H9 (cell line): ENCODE results near the gene CYBC1. TPM values are rescaled to one million over a fixed set of nuclear protein-coding genes. Genes with fewer than 3 reads are reported as not detected.

Source experiments
- DNase-seq: peaks from one replicate; pipeline ENCODE4 v3.0.0-alpha.2; 2017
- H2AFZ ChIP-seq: one replicate; pipeline ENCODE4 v1.6.1; 2013; ENCODE audit warnings: mild to moderate bottlenecking, low read length, control low read depth, moderate library complexity
- H2AK5ac ChIP-seq: 2 replicates; pipeline ENCODE4 v1.6.1; 2013; ENCODE audit warnings: low read length, control low read depth, mixed read lengths; ENCODE audit not compliant: insufficient read length
- H2BK120ac ChIP-seq: one replicate; pipeline ENCODE4 v1.6.1; 2013; ENCODE audit warnings: low read depth, mild to moderate bottlenecking, low read length, control low read depth, inconsistent platforms; ENCODE audit not compliant: poor library complexity, severe bottlenecking
- H2BK12ac ChIP-seq: 2 replicates; pipeline ENCODE4 v1.6.1; 2013; ENCODE audit warnings: low read length, control low read depth, mixed read lengths, low read depth; ENCODE audit not compliant: insufficient read length
- H2BK15ac ChIP-seq: 2 replicates; pipeline ENCODE4 v1.6.1; 2013; ENCODE audit warnings: low read depth, low read length, control low read depth
- H2BK20ac ChIP-seq: one replicate; pipeline ENCODE4 v1.6.1; 2013; ENCODE audit warnings: low read depth, mild to moderate bottlenecking, low read length, control low read depth, inconsistent platforms; ENCODE audit not compliant: poor library complexity, severe bottlenecking
- H2BK5ac ChIP-seq: 2 replicates; pipeline ENCODE4 v1.6.1; 2013; ENCODE audit warnings: low read length, control low read depth, mixed read lengths; ENCODE audit not compliant: insufficient read length
- H3K14ac ChIP-seq: 2 replicates; pipeline ENCODE4 v1.6.1; 2013; ENCODE audit warnings: low read length, control low read depth; ENCODE audit not compliant: insufficient read depth
- H3K18ac ChIP-seq: 2 replicates; pipeline ENCODE4 v1.6.1; 2013; ENCODE audit warnings: low read depth, mild to moderate bottlenecking, mixed read lengths, low read length, control low read depth; ENCODE audit not compliant: insufficient read length
- H3K23ac ChIP-seq: 2 replicates; pipeline ENCODE4 v1.6.1; 2013; ENCODE audit warnings: low read length, control low read depth, mixed read lengths, low read depth; ENCODE audit not compliant: insufficient read length
- H3K23me2 ChIP-seq: 2 replicates; pipeline ENCODE4 v1.6.1; 2013; ENCODE audit warnings: low read depth, mild to moderate bottlenecking, mixed read lengths, low read length, control low read depth; ENCODE audit not compliant: insufficient read length, poor library complexity, severe bottlenecking
- H3K27ac ChIP-seq: 2 replicates; pipeline ENCODE4 v1.5.1; 2013; ENCODE audit warnings: low read length, control low read depth, mixed read lengths, low read depth; ENCODE audit not compliant: insufficient read length
- H3K27me3 ChIP-seq: 2 replicates; pipeline ENCODE4 v1.6.1; 2013; ENCODE audit warnings: low read length, control low read depth, inconsistent platforms; ENCODE audit not compliant: insufficient read depth
- H3K4ac ChIP-seq: 2 replicates; pipeline ENCODE4 v1.6.1; 2013; ENCODE audit warnings: low read depth, mild to moderate bottlenecking, control low read depth, inconsistent platforms, low read length, moderate library complexity
- H3K4me1 ChIP-seq: 2 replicates; pipeline ENCODE4 v1.6.1; 2013; ENCODE audit warnings: low read length, control low read depth, inconsistent platforms; ENCODE audit not compliant: insufficient read depth
- H3K4me2 ChIP-seq: 2 replicates; pipeline ENCODE4 v1.6.1; 2013; ENCODE audit warnings: low read length, control low read depth, mixed read lengths; ENCODE audit not compliant: insufficient read length, insufficient read depth
- H3K56ac ChIP-seq: 2 replicates; pipeline ENCODE4 v1.6.1; 2013; ENCODE audit warnings: low read depth, mild to moderate bottlenecking, mixed read lengths, low read length, control low read depth; ENCODE audit not compliant: insufficient read length
- H3K79me1 ChIP-seq: 2 replicates; pipeline ENCODE4 v1.6.1; 2013; ENCODE audit warnings: low read depth, mild to moderate bottlenecking, moderate library complexity, low read length, control low read depth, inconsistent platforms; ENCODE audit not compliant: insufficient read depth, poor library complexity, severe bottlenecking
- H3K79me2 ChIP-seq: 2 replicates; pipeline ENCODE4 v1.6.1; 2013; ENCODE audit warnings: low read length, control low read depth, inconsistent platforms; ENCODE audit not compliant: insufficient read depth
- H3K9ac ChIP-seq: 2 replicates; pipeline ENCODE4 v1.6.1; 2013; ENCODE audit warnings: low read length, control low read depth, mixed read lengths; ENCODE audit not compliant: insufficient read length; ENCODE audit errors: extremely low read depth
- H3K9me3 ChIP-seq: one replicate; pipeline ENCODE4 v1.6.1; 2013; ENCODE audit warnings: low read depth, low read length, inconsistent platforms; ENCODE audit not compliant: control insufficient read depth
- H3T11ph ChIP-seq: one replicate; pipeline ENCODE4 v1.6.1; 2013; ENCODE audit warnings: mild to moderate bottlenecking, low read length, control low read depth, inconsistent platforms
- H4K20me1 ChIP-seq: one replicate; pipeline ENCODE4 v1.6.1; 2013; ENCODE audit not compliant: control insufficient read depth, insufficient read length, insufficient read depth
- H4K5ac ChIP-seq: 2 replicates; pipeline ENCODE4 v1.6.1; 2013; ENCODE audit warnings: low read depth, mild to moderate bottlenecking, mixed read lengths, low read length, control low read depth; ENCODE audit not compliant: insufficient read length
- H4K8ac ChIP-seq: replicated peaks from 2 replicates; pipeline ENCODE4 v1.6.1; 2013; ENCODE audit warnings: low read length, control low read depth, mixed read lengths, low read depth; ENCODE audit not compliant: insufficient read length
- H4K91ac ChIP-seq: 2 replicates; pipeline ENCODE4 v1.6.1; 2013; ENCODE audit warnings: low read depth, mild to moderate bottlenecking, moderate library complexity, mixed read lengths, low read length, control low read depth; ENCODE audit not compliant: insufficient read length
- H3K27ac Mint-ChIP-seq, 3 experiments: 2 replicates in 2 of 3; 3 replicates in 1 of 3; pipeline ENCODE4 v1.8.0; 2020 to 2021; ENCODE audit warnings: mixed read lengths in 3 of 3, mild to moderate bottlenecking in 1 of 3, moderate library complexity in 1 of 3
- H3K27me3 Mint-ChIP-seq: 2 replicates; pipeline ENCODE4 v1.8.0; 2021; ENCODE audit warnings: low read depth, mild to moderate bottlenecking, moderate library complexity, mixed read lengths
- H3K36me3 Mint-ChIP-seq, 3 experiments: 2 replicates in 2 of 3; 3 replicates in 1 of 3; pipeline ENCODE4 v1.8.0; 2020 to 2021; ENCODE audit warnings: low read depth in 3 of 3, mixed read lengths in 3 of 3; ENCODE audit not compliant: insufficient read depth in 1 of 3
- H3K4me1 Mint-ChIP-seq, 2 experiments: 2 replicates each; pipeline ENCODE4 v1.8.0; 2020; ENCODE audit warnings: mixed read lengths in 2 of 2
- H3K4me3 Mint-ChIP-seq, 2 experiments: 2 replicates in 1 of 2; 3 replicates in 1 of 2; pipeline ENCODE4 v1.8.0; 2020 to 2021; ENCODE audit warnings: mild to moderate bottlenecking in 2 of 2, mixed read lengths in 2 of 2, moderate library complexity in 1 of 2
- H3K9me3 Mint-ChIP-seq, 2 experiments: 2 replicates in 1 of 2; 3 replicates in 1 of 2; pipeline ENCODE4 v1.8.0; 2020; ENCODE audit warnings: mild to moderate bottlenecking in 2 of 2, mixed read lengths in 2 of 2, moderate library complexity in 1 of 2
- CTCF ChIP-seq: fragments of 200-600 bp; sonication (generic); conservative IDR thresholded peaks from 3 replicates; pipeline ENCODE4 v1.8.0; 2021; ENCODE audit warnings: antibody characterized with exemption, mild to moderate bottlenecking
- WGBS: extraction: QIAGEN DNeasy Blood & Tissue Kit; methylation state at CpG from one replicate; pipeline ENCODE4 v1.1.7; 2013; ENCODE audit warnings: missing lambda C conversion rate, low lambda C conversion rate, mixed read lengths; ENCODE audit not compliant: insufficient read length; ENCODE audit errors: extremely low coverage; 5-methylcytosine and 5-hydroxymethylcytosine counted together
- total RNA-seq: library from RNA; stranded (reverse); gene quantifications from 2 replicates; pipeline ENCODE4 v1.2.1, GENCODE V29; 2021

The CYBC1 gene
- total RNA-seq, 1 experiment from 2014 or later: 81.7 TPM

GRCh38 chr17:82474223-82475010 is 23.9 kb upstream of the CYBC1 start:
- Histone ChIP-seq H4K91ac (no peak overlapping the region), H4K20me1 (no peaks in the 10 kb centered on the region), H3K56ac (no peak overlapping the region), H3K4ac (no peak overlapping the region), H2AK5ac (no peak overlapping the region), H3K9me3 (no peaks in the 10 kb centered on the region), H2AFZ (no peak overlapping the region), H3K23me2 (no peaks in the 10 kb centered on the region), H4K5ac (no peak overlapping the region), H2BK15ac (no peak overlapping the region), H3K18ac (no peak overlapping the region), H3K9ac (no peak overlapping the region), H3T11ph (no peak overlapping the region), H2BK12ac (no peak overlapping the region), H3K27ac (no peak overlapping the region), H3K79me2 (no peaks in the 10 kb centered on the region), H2BK120ac (no peak overlapping the region), H4K8ac (no peak overlapping the region), H2BK20ac (no peak overlapping the region), H2BK5ac (no peak overlapping the region), H3K23ac (no peak overlapping the region), H3K27me3 (no peaks in the 10 kb centered on the region), H3K14ac (no peak overlapping the region), H3K4me2 (no peak overlapping the region), H3K4me1 (no peaks in the 10 kb centered on the region), H3K79me1 (no peaks in the 10 kb centered on the region)
- H3K9me3 Mint-ChIP-seq: no peaks in the 10 kb centered on the region
- no peak for TF ChIP-seq CTCF
- no peaks in the 10 kb centered on the region for H3K4me1 Mint-ChIP-seq
- no CpG with 5 or more reads among the region's 11 CpGs for WGBS
- no peak overlapping the region for H3K4me3 Mint-ChIP-seq
- peak overlapping the region in 1 of 3 experiments; percentile 77; a peak in 1 of 7 replicates for H3K27ac Mint-ChIP-seq
- peaks cover 22 to 68% (median 66%) of the 10 kb centered on the region in 3 experiments for H3K36me3 Mint-ChIP-seq
- no peaks in the 10 kb centered on the region for H3K27me3 Mint-ChIP-seq
- no peak for DNase-seq
